Keratinocyte (primary cell): ENCODE data around the gene HDLBP. TPM values are rescaled to one million over a fixed set of nuclear protein-coding genes. Genes with fewer than 3 reads are reported as not detected.

Experiments used
- DNase-seq: peaks from one replicate; pipeline ENCODE4 v3.0.0-alpha.2; 2011; ENCODE audit warnings: low read depth, missing footprints, low spot score
- FAIRE-seq: peaks from 2 replicates; lab custom pipeline; 2011; peaks lifted over from hg19 to GRCh38; lab: Jason Lieb, UNC
- H2AFZ ChIP-seq: 2 replicates; pipeline ENCODE4 v1.6.0; 2012; ENCODE audit warnings: low read length, control low read depth, inconsistent platforms; ENCODE audit not compliant: control insufficient read depth
- H3K27ac ChIP-seq: 2 replicates; pipeline ENCODE4 v1.5.1; 2011; ENCODE audit warnings: low read length; ENCODE audit not compliant: control insufficient read depth, insufficient read depth
- H3K27me3 ChIP-seq: 3 replicates; pipeline ENCODE4 v1.6.0; 2011; ENCODE audit warnings: low read length; ENCODE audit not compliant: control insufficient read depth, insufficient read depth; ENCODE audit errors: extremely low read depth
- H3K36me3 ChIP-seq, 2 experiments: 2 replicates in 1 of 2; 3 replicates in 1 of 2; pipeline ENCODE4 v1.5.1; 2011; ENCODE audit warnings: low read length in 2 of 2, mild to moderate bottlenecking in 1 of 2; ENCODE audit not compliant: control insufficient read depth in 2 of 2, insufficient read depth in 2 of 2; ENCODE audit errors: extremely low read depth in 1 of 2
- H3K4me1 ChIP-seq: 3 replicates; pipeline ENCODE4 v1.5.1; 2011; ENCODE audit warnings: low read length; ENCODE audit not compliant: control insufficient read depth, insufficient read depth; ENCODE audit errors: extremely low read depth
- H3K4me2 ChIP-seq: 3 replicates; pipeline ENCODE4 v1.6.0; 2011; ENCODE audit warnings: low read depth, low read length; ENCODE audit not compliant: control insufficient read depth, insufficient read depth; ENCODE audit errors: extremely low read depth
- H3K4me3 ChIP-seq, 3 experiments: fragments of 200-600 bp in 1 of 3; sonication (generic) in 1 of 3; 2 replicates in 2 of 3; 3 replicates in 1 of 3; pipeline ENCODE4 v1.5.1; 2011 to 2016; ENCODE audit warnings: low read length in 3 of 3, mild to moderate bottlenecking in 3 of 3, control low read depth in 2 of 3, inconsistent platforms in 1 of 3, low read depth in 1 of 3, mixed read lengths in 1 of 3, mixed run types in 1 of 3, moderate library complexity in 1 of 3; ENCODE audit not compliant: control insufficient read depth in 2 of 3, insufficient read depth in 2 of 3; ENCODE audit errors: extremely low read depth in 1 of 3
- H3K79me2 ChIP-seq: 2 replicates; pipeline ENCODE4 v1.6.0; 2012; ENCODE audit warnings: low read length; ENCODE audit not compliant: control insufficient read depth, insufficient read depth
- H3K9ac ChIP-seq: 3 replicates; pipeline ENCODE4 v1.6.0; 2011; ENCODE audit warnings: low read length; ENCODE audit not compliant: control insufficient read depth, insufficient read depth; ENCODE audit errors: extremely low read depth
- H3K9me1 ChIP-seq: 3 replicates; pipeline ENCODE4 v1.6.0; 2011; ENCODE audit warnings: low read length; ENCODE audit not compliant: control insufficient read depth, insufficient read depth; ENCODE audit errors: extremely low read depth
- H3K9me3 ChIP-seq: 2 replicates; pipeline ENCODE4 v1.5.1; 2012; ENCODE audit warnings: low read depth, low read length; ENCODE audit not compliant: control insufficient read depth
- H4K20me1 ChIP-seq: 3 replicates; pipeline ENCODE4 v1.6.0; 2011; ENCODE audit warnings: low read length; ENCODE audit not compliant: control insufficient read depth, insufficient read depth; ENCODE audit errors: extremely low read depth
- EZH2 ChIP-seq: IDR thresholded peaks from one replicate; pipeline ENCODE4 v1.6.1; 2012; ENCODE audit warnings: inconsistent platforms, mild to moderate bottlenecking, low read length, moderate library complexity
- dilution Hi-C: fragments of 300-500 bp; cut with MboI; formaldehyde crosslinking; loops from one replicate; pipeline ENCODE4 v1.7.0; 2020; ENCODE audit warnings: low sequenced_read_pairs; ENCODE audit not compliant: extremely low pct_ligation_motif_present
- polyA plus RNA-seq, 5 experiments: library from polyadenylated mRNA; depleted of rRNA in 3 of 5; stranded (reverse) in 3 of 5; stranded (forward) in 1 of 5; unstranded in 1 of 5; fragments of >200 nt; gene quantifications; 1 replicate in 1 of 5; 2 replicates in 3 of 5; 3 replicates in 1 of 5; pipeline versions ENCODE4 v1.2.1 to v1.2.3, GENCODE V29; 2011 to 2012; ENCODE audit warnings: missing spikeins in 2 of 5, low read depth in 1 of 5, low replicate concordance in 1 of 5
- TF ChIP-seq, protein P1 (sequence below), 3 experiments: IDR thresholded peaks in 1 of 3; conservative IDR thresholded peaks in 1 of 3; optimal IDR thresholded peaks in 1 of 3; 2 replicates in 2 of 3; 3 replicates in 1 of 3; pipeline versions ENCODE3 to v1.5.1; 2011; ENCODE audit warnings: low read length in 3 of 3, mild to moderate bottlenecking in 3 of 3, moderate library complexity in 2 of 3, control low read depth in 1 of 3, inconsistent platforms in 1 of 3; ENCODE audit not compliant: insufficient read depth in 2 of 3; ENCODE audit errors: extremely low read depth in 1 of 3

HDLBP gene
- polyA plus RNA-seq, 1 donor (not counting 4 experiments of a cell fraction or from before 2014, with no cell fraction given): 289 TPM

DNA sequence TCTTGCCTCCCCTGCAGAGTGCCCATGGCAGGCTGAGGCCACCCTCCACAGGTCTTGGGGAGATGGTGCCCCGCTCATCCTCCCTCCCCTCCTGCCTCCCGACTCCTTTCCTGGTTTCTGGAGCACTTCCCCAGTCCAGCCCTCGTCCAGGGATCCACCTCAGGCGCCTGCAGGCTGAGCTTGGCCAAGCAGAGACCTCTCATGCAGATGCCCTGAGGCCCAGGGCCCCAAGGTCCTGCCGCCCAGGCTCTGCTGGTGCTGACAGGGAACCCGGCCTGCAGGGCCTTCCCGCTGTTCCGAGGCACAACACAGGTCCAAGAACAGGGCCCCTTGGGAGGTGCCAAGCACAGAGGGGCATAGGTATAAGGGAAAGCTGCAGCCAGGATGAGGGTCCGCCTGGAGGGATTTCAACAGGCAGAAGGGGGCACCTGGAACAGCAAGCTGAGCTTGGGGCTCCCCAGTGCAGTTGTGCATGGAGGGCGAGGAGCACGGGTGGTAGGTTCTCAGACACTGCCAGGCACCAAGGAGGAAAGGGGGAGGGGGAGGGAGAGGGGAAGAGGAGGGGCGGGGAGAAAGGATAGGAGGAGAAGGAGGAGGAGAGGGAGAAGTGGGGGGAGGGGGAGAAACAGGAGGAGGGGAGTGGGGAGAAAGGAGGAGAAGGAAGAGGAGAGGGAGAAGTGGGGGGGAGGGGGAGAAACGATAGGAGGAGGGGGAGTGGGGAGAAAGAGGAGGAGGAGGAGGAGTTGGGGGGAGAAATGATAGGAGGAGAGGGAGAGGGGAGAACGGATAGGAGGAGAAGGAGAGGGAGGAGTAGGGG lies 128.2 kb downstream of the HDLBP start:
- Histone ChIP-seq H3K79me2 (no peaks in the 10 kb centered on the region), H3K4me1 (no peaks in the 10 kb centered on the region), H3K36me3 (peaks cover 0 to 3% of the 10 kb centered on the region in 2 experiments), H2AFZ (no peak overlapping the region), H3K4me2 (no peak overlapping the region), H4K20me1 (no peaks in the 10 kb centered on the region), H3K9me1 (no peaks in the 10 kb centered on the region), H3K9me3 (no peaks in the 10 kb centered on the region), H3K9ac (no peak overlapping the region), H3K4me3 (no peak overlapping the region), H3K27me3 (peaks cover 25% of the 10 kb centered on the region), H3K27ac (no peak overlapping the region)
- DNase-seq (no peak), FAIRE-seq (no peak)
- dilution Hi-C loops: no loop called here
- TF ChIP-seq, protein P1, sequence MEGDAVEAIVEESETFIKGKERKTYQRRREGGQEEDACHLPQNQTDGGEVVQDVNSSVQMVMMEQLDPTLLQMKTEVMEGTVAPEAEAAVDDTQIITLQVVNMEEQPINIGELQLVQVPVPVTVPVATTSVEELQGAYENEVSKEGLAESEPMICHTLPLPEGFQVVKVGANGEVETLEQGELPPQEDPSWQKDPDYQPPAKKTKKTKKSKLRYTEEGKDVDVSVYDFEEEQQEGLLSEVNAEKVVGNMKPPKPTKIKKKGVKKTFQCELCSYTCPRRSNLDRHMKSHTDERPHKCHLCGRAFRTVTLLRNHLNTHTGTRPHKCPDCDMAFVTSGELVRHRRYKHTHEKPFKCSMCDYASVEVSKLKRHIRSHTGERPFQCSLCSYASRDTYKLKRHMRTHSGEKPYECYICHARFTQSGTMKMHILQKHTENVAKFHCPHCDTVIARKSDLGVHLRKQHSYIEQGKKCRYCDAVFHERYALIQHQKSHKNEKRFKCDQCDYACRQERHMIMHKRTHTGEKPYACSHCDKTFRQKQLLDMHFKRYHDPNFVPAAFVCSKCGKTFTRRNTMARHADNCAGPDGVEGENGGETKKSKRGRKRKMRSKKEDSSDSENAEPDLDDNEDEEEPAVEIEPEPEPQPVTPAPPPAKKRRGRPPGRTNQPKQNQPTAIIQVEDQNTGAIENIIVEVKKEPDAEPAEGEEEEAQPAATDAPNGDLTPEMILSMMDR (optimal IDR thresholded peaks at IDR 0.05 in 1 of 3, IDR thresholded peaks at IDR 0.05 in 1 of 3, conservative IDR thresholded peaks at IDR 0.05 in 1 of 3; ENCODE audit: extremely low read depth in 1 of 3, insufficient read depth in 2 of 3, low read length in 3 of 3): no peak
- no peak for TF ChIP-seq EZH2

DNA sequence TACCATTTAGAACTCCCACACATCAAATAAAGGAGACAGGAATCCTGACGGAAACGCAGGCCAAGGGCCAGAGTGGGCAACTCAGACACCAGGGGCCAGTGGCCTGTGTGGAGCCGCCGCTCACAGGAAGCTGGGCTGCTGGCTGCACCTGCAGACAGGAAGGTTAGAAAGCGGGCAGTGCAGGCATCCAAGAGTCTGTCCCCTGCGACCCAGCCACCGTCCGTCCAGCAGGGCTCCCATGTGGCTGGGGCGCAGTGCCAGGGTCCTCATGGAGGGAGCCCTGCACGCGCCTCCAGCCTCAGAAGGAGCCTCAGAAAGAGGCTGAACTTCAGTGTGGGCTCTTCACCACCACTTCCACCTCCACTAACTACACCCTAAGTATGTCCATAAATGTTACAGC lies 129.5 kb downstream of the HDLBP start:
- Histone ChIP-seq H3K9me3 (no peaks in the 10 kb centered on the region), H3K9ac (no peak overlapping the region), H3K4me2 (no peak overlapping the region), H3K9me1 (no peaks in the 10 kb centered on the region), H3K27ac (no peak overlapping the region), H4K20me1 (no peaks in the 10 kb centered on the region), H3K4me3 (no peak overlapping the region), H3K36me3 (peaks cover 0 to 3% of the 10 kb centered on the region in 2 experiments), H3K79me2 (no peaks in the 10 kb centered on the region), H3K4me1 (no peaks in the 10 kb centered on the region), H3K27me3 (peaks cover 18% of the 10 kb centered on the region), H2AFZ (no peak overlapping the region)
- FAIRE-seq: no peak
- DNase-seq: no peak
- dilution Hi-C loops: no loop called here
- TF ChIP-seq EZH2: no peak
- TF ChIP-seq, protein P1 (optimal IDR thresholded peaks at IDR 0.05 in 1 of 3, IDR thresholded peaks at IDR 0.05 in 1 of 3, conservative IDR thresholded peaks at IDR 0.05 in 1 of 3; ENCODE audit: extremely low read depth in 1 of 3, insufficient read depth in 2 of 3, low read length in 3 of 3): no peak
